ENCODE results near the gene NXPE2.

- TF ChIP-seq CTCF (IDR thresholded peaks at IDR 0.05) (no peak), POLR2A (IDR thresholded peaks at IDR 0.05) (no peak), POLR2AphosphoS5 (IDR thresholded peaks at IDR 0.05) (no peak)
Observed at GRCh38 chr11:114685097-114685496, 6.8 kb downstream of the NXPE2 start.

All from breast epithelium (tissue), 3 donors.